ENCODE results near the gene ANKRD30B. TPM values are rescaled to one million over a fixed set of nuclear protein-coding genes. Genes with fewer than 3 reads are reported as not detected.
"Not testable (repeated sequence)": the region's sequence is repeated elsewhere in the genome, so short reads cannot be mapped to it uniquely, and the experiment has no call there.

ANKRD30B gene
- total RNA-seq, 2 experiments from 2014 or later: not detected

GRCh38 chr18:14781671-14782070, 33.7 kb downstream of the ANKRD30B start:
- CTCF ChIA-PET: no interaction called here
- Mint-ChIP-seq H3K4me1 (ENCODE audit: low read depth) (no peaks in the 10 kb centered on the region), H3K27me3 (ENCODE audit: low read depth) (no peaks in the 10 kb centered on the region), H3K36me3 (ENCODE audit: low read depth) (no peaks in the 10 kb centered on the region), H3K4me3 (no peak overlapping the region), H3K9me3 (ENCODE audit: insufficient read depth) (no peaks in the 10 kb centered on the region), H3K27ac (no peak overlapping the region)
- ATAC-seq (no peak), DNase-seq (no peak)
- POLR2A ChIA-PET: no interaction called here

- DNase-seq (no peak), ATAC-seq (no peak)
- Mint-ChIP-seq H3K9me3 (ENCODE audit: insufficient read depth) (no peaks in the 10 kb centered on the region), H3K27me3 (ENCODE audit: low read depth) (no peaks in the 10 kb centered on the region), H3K4me1 (ENCODE audit: low read depth) (no peaks in the 10 kb centered on the region), H3K27ac (no peak overlapping the region), H3K4me3 (no peak overlapping the region), H3K36me3 (ENCODE audit: low read depth) (no peaks in the 10 kb centered on the region)
- ChIA-PET CTCF (no interaction called here), POLR2A (no interaction called here)
Observed at GRCh38 chr18:14784133-14784532, 36.2 kb downstream of the ANKRD30B start.

- H3K9me3 Mint-ChIP-seq (ENCODE audit: insufficient read depth); H3K36me3 Mint-ChIP-seq (ENCODE audit: low read depth); ATAC-seq; POLR2A ChIA-PET; H3K27ac Mint-ChIP-seq; DNase-seq; H3K4me3 Mint-ChIP-seq; CTCF ChIA-PET; H3K4me1 Mint-ChIP-seq (ENCODE audit: low read depth); H3K27me3 Mint-ChIP-seq (ENCODE audit: low read depth): not testable (repeated sequence)
Observed at GRCh38 chr18:14796876-14797275, 48.9 kb downstream of the ANKRD30B start.

- H3K4me3 Mint-ChIP-seq; H3K9me3 Mint-ChIP-seq (ENCODE audit: insufficient read depth); H3K36me3 Mint-ChIP-seq (ENCODE audit: low read depth); H3K27me3 Mint-ChIP-seq (ENCODE audit: low read depth); CTCF ChIA-PET; POLR2A ChIA-PET; H3K27ac Mint-ChIP-seq; ATAC-seq; DNase-seq; H3K4me1 Mint-ChIP-seq (ENCODE audit: low read depth): not testable (repeated sequence)
Observed at GRCh38 chr18:14797969-14798764, 50.2 kb downstream of the ANKRD30B start.

- H3K4me3 Mint-ChIP-seq; DNase-seq; H3K4me1 Mint-ChIP-seq (ENCODE audit: low read depth); H3K27ac Mint-ChIP-seq; ATAC-seq; H3K9me3 Mint-ChIP-seq (ENCODE audit: insufficient read depth); H3K27me3 Mint-ChIP-seq (ENCODE audit: low read depth); H3K36me3 Mint-ChIP-seq (ENCODE audit: low read depth); CTCF ChIA-PET; POLR2A ChIA-PET: not testable (repeated sequence)
Observed at GRCh38 chr18:14811081-14811480, 63.1 kb downstream of the ANKRD30B start.

GRCh38 chr18:14826972-14827632, 79.1 kb downstream of the ANKRD30B start:
- POLR2A ChIA-PET; H3K9me3 Mint-ChIP-seq (ENCODE audit: insufficient read depth): not testable (repeated sequence)

GRCh38 chr18:14841607-14842006, 93.6 kb downstream of the ANKRD30B start:
- H3K4me1 Mint-ChIP-seq (ENCODE audit: low read depth); CTCF ChIA-PET; ATAC-seq; H3K9me3 Mint-ChIP-seq (ENCODE audit: insufficient read depth); H3K4me3 Mint-ChIP-seq; H3K36me3 Mint-ChIP-seq (ENCODE audit: low read depth); POLR2A ChIA-PET; H3K27me3 Mint-ChIP-seq (ENCODE audit: low read depth); H3K27ac Mint-ChIP-seq; DNase-seq: not testable (repeated sequence)

More at GRCh38 chr18:14826972-14827632, 79.1 kb downstream of the ANKRD30B start:
- H3K27me3 Mint-ChIP-seq (ENCODE audit: low read depth); H3K27ac Mint-ChIP-seq; CTCF ChIA-PET; H3K4me3 Mint-ChIP-seq; ATAC-seq; DNase-seq; H3K4me1 Mint-ChIP-seq (ENCODE audit: low read depth); H3K36me3 Mint-ChIP-seq (ENCODE audit: low read depth): not testable (repeated sequence)

- POLR2A ChIA-PET: not testable (repeated sequence)
Observed at GRCh38 chr18:14851533-14851932, 103.6 kb downstream of the ANKRD30B start.

GRCh38 chr18:14855634-14856033, 107.7 kb downstream of the ANKRD30B start:
- H3K27me3 Mint-ChIP-seq (ENCODE audit: low read depth); POLR2A ChIA-PET; H3K4me3 Mint-ChIP-seq; CTCF ChIA-PET; H3K27ac Mint-ChIP-seq; H3K36me3 Mint-ChIP-seq (ENCODE audit: low read depth); ATAC-seq; DNase-seq; H3K4me1 Mint-ChIP-seq (ENCODE audit: low read depth); H3K9me3 Mint-ChIP-seq (ENCODE audit: insufficient read depth): not testable (repeated sequence)

More at GRCh38 chr18:14851533-14851932, 103.6 kb downstream of the ANKRD30B start:
- DNase-seq; H3K9me3 Mint-ChIP-seq (ENCODE audit: insufficient read depth); H3K4me3 Mint-ChIP-seq; H3K27ac Mint-ChIP-seq; CTCF ChIA-PET; H3K36me3 Mint-ChIP-seq (ENCODE audit: low read depth); ATAC-seq; H3K4me1 Mint-ChIP-seq (ENCODE audit: low read depth); H3K27me3 Mint-ChIP-seq (ENCODE audit: low read depth): not testable (repeated sequence)

GRCh38 chr18:14856256-14856655, 108.3 kb downstream of the ANKRD30B start:
- not testable (repeated sequence) for H3K27me3 Mint-ChIP-seq (ENCODE audit: low read depth)

GRCh38 chr18:14858514-14858913, 110.5 kb downstream of the ANKRD30B start:
- H3K27me3 Mint-ChIP-seq (ENCODE audit: low read depth); H3K4me3 Mint-ChIP-seq; ATAC-seq; POLR2A ChIA-PET; H3K36me3 Mint-ChIP-seq (ENCODE audit: low read depth); H3K9me3 Mint-ChIP-seq (ENCODE audit: insufficient read depth); CTCF ChIA-PET; H3K4me1 Mint-ChIP-seq (ENCODE audit: low read depth); H3K27ac Mint-ChIP-seq; DNase-seq: not testable (repeated sequence)

More at GRCh38 chr18:14856256-14856655, 108.3 kb downstream of the ANKRD30B start:
- DNase-seq; ATAC-seq; H3K4me3 Mint-ChIP-seq; H3K27ac Mint-ChIP-seq; H3K4me1 Mint-ChIP-seq (ENCODE audit: low read depth); H3K36me3 Mint-ChIP-seq (ENCODE audit: low read depth); CTCF ChIA-PET; H3K9me3 Mint-ChIP-seq (ENCODE audit: insufficient read depth); POLR2A ChIA-PET: not testable (repeated sequence)

- H3K4me3 Mint-ChIP-seq; H3K9me3 Mint-ChIP-seq (ENCODE audit: insufficient read depth); H3K36me3 Mint-ChIP-seq (ENCODE audit: low read depth); H3K27me3 Mint-ChIP-seq (ENCODE audit: low read depth); DNase-seq; H3K27ac Mint-ChIP-seq; POLR2A ChIA-PET; H3K4me1 Mint-ChIP-seq (ENCODE audit: low read depth); ATAC-seq; CTCF ChIA-PET: not testable (repeated sequence)
Observed at GRCh38 chr18:14859995-14860394, 112.0 kb downstream of the ANKRD30B start.
